HG03342 (cell line): ENCODE data around the gene CHN1.

ENCODE experiments used
- ATAC-seq: cut with Tn5 transposase; IDR thresholded peaks from one replicate; pipeline ENCODE4 v1.9.1; 2021; ENCODE audit warnings: mild to moderate bottlenecking, moderate library complexity; ENCODE audit not compliant: unreplicated experiment

The CHN1 gene

DNA sequence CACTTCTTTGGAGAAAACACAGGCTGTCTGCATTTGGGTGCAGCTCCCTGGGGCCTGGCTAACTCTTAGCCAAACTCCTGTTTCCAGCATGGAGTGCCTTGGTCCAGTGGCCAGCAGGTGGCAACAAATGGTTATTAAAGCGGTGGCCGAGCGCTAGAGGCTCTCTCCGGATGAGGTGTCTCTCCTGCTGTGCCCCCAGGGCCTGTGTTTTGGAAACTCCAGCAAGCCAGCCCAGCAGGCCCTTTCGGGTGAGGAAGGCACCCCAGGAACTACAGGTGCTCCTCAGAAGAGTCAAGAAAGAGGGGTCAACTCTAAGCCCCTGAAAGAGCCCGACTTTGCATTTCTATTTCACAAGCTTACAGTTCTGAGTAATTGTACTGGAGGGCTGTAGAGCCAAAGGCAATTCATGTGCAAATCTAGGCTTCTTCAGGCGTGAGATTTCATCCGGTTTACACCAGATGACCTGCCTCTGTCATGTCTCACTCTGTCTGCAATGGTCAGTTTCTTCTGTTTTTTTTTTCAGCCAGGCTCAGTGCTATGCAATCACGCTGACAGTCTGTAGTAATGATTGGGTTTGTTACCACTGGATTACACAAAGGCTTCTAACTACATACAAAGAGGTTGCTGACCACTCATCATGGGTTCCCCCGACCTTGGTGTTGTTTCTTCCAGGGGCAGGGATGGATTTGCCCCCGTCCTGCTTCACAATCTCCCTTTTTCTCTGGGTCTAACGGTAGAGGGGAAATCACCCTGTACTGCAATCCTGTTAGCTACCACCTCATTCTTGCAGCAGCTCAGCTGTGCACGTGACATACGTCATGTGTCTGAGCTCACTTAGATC lies 233.3 kb downstream of the CHN1 start:
- peak; percentile 68 for ATAC-seq

DNA sequence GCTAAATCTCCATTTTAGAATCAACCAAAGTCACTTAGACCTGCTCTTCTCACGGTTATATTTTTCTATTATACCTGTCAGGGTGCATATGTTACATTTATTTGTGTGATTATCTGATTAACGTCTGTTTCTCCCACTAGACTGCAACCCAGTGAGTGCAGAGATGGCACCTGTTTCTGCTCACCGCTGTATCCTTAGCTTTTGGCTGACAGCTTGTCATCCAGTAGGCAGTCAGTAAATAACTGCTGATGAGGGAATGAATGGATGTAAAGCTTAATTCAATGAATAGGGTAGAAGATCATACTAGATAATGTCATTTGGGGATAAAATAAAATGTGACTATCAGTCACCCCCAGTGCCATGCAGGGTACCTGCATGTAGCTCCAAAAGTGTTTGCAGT lies 234.0 kb downstream of the CHN1 start:
- no peak for ATAC-seq

DNA sequence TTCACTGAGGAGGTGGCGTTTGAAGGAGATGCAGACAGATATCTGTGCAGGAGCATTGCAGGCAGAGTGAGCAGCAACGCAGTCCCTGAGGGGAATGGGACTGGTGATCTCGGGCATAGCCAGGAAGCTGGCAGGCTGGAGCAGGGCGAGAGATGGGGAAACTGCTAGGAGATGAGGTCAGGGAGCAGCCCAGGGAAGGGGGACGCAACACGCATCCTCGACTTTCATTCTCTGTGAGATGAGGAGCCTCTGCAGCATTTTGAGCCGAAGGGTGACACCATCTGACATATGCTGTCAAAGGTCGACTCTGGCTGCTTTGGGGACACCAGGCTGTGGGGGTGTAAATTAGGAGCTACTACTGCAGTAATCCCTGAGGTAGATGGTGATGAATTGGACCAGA lies 236.6 kb downstream of the CHN1 start:
- no peak for ATAC-seq

DNA sequence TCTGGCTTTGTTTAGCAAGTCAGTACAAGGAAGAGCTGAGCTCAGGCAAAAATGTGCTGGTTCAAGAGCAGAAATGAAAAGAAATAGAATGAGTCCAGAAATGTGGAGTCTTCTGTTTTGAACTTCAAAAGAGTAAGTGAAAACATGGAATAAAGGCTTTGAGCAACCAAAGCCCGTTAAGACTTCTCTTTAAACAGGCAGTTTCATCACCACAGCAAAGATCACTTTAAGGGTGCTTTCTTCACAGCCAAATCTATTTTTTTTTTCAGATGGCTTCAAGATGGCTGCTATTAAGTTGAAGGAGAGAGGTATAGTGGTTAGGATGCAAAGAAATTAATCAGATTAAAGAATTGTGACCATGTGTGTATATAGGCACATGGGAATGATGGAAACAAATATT lies 238.9 kb downstream of the CHN1 start:
- no peak for ATAC-seq

DNA sequence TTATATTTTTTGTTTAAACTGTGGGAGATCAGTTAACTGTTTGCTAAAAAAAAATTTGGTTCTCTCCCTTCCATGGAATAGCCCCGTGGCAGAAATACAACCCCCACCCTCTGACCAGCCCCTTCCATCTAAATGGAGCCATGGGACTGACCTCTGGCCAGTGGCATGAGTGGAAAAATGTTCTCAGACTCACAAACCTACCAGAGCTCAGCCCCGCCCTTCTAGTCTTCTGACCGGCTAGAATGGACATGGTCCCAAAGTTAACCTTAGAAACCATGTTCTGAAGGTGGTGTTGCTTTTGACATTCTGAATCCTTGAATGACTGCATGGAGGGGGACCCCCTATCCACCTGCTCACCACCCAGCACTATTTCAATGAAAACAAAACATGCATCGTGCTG lies 239.6 kb downstream of the CHN1 start:
- no peak for ATAC-seq

DNA sequence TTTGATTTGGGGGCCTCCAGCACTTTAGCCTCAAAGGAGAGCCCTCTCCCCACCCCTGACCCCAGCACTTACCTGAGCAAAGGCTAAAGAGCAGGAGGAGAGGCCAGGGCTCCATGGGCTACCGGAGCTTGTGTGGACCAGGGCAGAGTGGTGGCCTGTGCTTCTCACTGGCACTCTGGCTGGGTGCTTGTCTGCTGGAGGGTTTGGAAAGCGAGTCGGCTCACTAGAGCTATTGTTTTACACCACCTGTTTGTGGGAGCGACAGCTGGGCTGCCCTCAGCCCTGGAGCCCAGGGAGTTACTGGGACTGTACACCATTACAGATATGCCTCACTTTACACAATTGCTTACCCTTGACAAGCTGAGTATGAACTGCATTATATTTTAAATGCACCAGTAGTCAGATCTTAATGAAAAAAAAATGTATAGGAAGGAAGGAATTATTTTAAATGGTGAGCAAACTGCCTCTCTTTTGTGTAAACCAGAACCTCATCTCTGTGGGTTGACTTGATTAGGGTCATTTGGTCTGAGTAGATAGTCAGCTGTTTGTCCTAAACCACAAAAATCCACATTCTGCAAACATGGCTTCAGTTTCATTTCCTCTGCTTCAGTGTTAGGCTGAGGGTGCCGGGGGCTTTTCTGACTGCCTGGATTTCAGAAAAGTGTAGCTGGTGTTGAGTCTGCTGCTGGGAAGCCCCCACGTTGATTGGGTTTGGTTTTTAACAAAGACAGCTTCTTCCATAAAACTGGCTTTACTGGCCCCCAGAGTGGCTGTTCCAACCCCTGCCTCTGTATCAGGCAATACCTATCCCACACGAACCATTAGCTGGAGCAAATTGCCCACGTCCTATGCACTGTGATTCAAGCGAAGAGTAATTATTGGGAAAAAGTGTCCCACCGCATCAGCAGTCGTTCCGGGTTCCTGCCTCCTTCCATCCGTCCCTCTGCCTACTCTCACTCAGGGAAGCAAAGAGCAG lies 240.6 kb downstream of the CHN1 start, which contains the start of gene CHRNA1:
Gene CHRNA1, minus strand, starts transcription at position 193 of the 976 bp plus-strand sequence. Its CDS starts 78 bp downstream, at position 115.
- peak; percentile 80 for ATAC-seq

DNA sequence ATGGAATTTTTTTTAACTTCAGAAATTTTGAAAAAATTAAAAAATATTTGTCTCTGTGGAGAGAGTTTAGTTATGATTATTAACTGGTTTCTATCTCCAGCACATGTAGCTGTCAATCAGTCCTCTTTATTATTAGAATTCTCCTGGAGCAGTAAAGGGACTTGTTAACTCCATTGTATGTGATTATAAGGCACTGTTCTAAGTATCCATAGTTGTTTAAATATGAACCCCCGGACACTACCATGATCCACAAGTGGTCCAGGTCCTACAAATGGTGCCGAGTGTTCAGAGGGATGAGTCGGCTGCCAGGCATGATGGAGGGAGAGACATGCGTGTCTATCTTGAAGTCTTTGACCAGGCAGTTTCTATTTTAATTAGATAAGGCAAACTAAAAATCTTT lies 241.4 kb downstream of the CHN1 start:
- ATAC-seq, result no peak

DNA sequence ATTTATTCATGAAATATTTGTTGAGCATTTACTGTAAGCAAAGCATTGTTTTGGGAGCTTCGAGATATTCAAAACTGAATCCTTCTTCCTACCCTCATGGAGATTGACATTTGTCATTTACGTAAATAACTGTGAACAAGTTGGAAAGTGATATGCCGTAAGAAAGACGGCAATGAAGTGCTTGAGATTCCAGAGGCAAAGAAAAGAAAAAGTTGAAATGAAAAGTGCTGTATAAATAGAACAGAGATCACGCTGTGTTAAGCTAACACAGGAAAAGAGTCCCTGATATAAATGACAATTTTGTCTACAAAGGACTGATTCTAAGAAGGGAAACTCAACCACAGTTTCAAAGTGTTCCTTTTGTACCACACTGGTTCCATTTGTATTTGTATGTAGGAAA lies 242.7 kb downstream of the CHN1 start:
- ATAC-seq, result no peak

DNA sequence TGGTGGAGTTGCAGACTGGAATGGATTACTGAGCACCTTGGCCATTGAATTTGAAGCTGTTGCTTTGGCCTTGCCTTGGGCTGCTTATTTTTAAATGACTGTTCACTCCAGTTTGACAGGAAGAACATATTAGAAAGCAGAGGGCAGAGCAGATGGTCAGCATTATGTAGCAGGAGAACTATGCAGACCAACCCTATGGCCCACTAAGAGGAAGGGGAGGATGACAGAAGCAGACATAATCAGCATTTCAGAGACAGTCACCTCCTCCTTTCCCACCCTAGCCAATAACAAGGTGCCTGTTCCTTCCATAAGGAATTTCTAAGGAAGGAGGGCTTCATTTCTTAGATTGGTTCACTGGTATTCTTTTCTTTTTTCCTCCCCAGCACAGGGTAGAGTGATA lies 243.3 kb downstream of the CHN1 start:
- no peak for ATAC-seq

DNA sequence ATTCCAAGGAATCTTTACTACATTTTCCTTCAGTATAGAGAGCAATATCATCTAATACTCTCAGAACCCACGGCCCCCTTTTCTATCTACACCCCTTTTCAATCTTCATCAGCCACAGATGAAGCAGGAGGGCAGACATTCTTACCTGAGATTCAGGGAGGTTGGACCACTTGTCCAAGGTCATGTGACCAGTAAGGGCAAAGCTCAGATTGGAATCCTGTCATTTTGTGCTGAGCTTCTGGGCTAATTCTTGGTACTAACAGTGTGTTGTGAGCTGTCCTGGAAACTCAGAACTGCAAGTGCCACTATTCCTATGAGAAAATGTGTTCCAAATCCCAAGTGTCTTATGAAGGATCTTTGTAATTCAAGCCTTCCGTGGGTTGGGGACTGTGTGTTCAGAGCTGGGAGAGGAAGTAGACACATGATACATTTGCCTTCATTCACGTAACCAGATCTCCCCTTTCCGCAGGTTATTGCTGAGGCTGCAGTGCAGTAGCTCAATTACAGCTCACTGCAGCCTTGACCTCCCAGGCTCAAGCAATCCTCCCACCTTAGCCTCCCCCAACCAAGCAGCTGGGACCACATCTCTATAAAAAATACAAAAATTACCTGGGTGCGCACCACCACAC lies 244.2 kb downstream of the CHN1 start:
- no peak for ATAC-seq

DNA sequence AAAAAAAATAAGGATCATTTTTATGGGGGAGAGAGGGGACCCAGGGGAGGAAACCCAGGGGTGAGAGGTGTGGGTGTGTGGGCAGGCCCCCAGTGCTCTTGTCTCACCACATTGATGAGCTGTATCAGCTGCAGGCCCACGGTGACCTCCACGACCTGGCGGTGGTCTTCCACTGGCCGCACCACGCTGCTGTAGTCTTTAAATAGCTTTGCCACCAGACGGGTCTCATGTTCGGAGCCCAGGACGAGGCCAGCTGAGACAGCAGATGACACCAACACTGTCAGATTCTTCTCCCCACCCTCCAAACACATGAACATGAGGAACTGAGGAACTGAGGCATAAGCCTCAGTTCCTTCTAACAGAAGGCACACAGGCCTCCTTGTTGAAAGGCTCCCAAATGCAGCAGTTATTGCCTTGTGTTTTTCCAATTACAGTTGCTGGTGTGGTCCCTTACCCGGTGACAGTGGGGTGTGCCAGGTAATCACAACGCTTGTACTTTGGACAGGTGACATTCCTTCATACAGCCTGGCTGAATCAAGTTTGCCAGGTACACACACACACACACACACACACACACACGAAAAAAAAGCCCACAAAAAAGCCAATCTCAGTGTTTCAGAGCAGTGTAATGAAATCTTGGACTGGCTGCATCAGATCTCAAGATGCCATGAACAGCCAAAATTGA lies 245.7 kb downstream of the CHN1 start:
- no peak for ATAC-seq

DNA sequence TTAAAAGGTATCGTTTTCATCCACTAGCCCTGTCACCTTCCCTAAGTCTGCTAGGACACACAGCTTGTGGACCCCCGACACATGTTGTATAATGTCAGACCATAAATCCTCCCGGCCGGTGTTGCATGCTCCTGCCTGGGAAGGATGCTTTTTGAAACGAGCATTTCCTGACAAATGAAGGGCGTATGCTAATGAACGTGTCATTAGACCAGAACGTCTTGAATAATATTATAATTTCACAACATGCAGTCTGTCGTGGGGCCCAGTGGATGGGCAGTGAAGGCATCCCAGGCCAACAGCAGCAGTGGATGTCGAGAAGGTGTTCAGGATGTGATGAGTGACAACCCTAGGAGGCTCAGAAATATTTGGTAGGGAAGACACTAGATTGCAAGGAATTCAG lies 248.4 kb downstream of the CHN1 start:
- ATAC-seq, result no peak

DNA sequence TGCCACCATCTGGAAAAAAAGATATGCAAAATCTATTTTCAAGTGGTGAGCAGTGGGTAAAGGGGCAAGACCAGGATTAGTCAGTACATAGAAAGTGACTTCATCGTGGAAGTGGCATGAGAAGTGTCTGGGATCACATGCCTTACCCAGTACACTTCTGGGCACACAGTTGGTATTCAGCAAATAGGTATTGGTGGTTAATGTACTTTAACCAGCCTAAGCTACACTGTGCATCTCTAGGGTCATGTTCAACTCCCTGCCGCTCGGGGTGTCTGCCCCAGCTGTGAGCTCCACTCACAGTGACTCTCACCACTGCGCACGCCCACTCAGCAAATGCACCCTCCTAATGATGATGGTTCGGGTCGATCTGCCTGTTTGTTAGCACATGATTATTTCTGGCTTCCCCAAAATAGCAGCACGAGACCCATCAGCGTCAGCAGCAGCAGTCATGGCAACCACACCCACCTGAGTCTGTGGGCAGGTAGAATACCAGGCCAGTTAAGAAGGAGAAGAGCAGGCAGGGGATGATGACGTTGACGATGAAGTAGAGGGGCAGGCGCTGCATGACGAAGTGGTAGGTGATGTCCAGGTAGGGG lies 252.0 kb downstream of the CHN1 start:
- ATAC-seq, result peak; percentile 28

DNA sequence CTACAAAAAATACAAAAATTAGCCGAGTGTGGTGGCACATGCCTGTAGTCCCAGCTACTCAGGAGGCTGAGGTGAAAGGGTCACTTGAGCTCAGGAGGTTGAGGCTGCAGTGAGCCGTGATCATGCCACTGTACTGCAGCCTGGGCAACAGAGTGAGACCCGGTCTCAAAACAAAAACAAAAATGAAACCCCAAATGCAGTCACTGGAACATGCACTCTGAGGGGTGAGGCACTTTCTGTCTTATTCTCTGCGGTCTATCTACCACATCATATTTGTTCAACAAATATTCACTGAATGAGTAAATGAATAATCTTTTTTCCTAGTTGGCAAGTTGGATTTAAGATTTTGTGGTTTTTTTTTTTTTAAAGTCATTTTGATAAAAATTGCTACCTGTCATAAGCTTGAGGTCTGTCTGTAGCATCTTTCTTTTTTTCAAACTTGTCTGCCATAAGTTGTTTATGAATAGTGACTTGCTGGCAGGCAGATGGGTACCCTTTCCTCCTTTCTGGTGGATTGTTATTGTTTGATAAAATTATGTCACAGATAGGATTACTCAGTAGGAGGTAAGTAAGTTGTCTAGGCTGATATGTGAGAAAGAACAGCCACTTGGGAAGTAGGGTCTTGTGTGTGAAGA lies 252.7 kb downstream of the CHN1 start:
- peak; percentile 79 for ATAC-seq

DNA sequence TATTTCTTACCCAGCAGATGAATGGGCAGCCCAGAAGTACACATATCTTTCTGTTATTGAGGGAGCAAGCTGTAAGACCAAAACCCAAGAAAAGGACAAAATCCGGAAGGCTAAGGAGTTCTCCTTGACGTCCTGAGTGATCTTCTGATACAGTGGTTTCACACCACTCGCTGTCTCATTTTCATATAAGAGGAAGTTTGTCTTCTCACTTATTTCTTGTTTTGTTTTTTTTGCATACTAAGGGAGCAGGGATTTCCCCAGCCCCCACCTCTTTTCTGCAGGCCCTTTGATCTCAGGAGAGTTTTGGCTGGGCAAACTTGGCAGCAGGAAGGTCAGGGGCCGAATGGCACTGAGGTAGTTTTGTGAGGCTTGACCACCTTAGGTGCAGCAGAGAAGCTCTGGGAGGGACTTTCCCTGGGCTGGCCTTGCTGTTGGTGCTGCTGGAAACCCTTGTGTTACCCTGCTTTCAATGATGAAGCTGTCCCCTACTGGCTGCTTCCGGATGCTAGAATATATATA lies 254.2 kb downstream of the CHN1 start:
- ATAC-seq, result peak; percentile 49

DNA sequence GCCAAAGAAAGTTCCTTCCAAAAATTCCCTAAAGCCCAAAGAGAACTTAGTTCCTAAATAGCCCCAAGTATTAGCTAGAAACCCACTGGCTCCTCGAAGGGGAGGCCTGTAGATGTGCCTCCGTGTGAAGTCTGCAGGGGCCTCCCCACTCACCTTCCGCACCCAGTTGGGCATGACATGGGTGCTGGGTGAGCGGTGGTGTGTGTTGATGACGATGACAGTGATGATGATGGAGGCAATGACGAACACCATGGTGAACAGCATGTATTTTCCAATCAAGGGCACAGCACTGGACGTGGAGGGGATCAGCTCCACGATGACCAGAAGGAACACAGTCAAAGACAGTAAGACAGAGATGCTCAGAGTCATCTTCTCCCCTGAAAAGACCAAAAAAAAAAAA lies 255.4 kb downstream of the CHN1 start:
- no peak for ATAC-seq

DNA sequence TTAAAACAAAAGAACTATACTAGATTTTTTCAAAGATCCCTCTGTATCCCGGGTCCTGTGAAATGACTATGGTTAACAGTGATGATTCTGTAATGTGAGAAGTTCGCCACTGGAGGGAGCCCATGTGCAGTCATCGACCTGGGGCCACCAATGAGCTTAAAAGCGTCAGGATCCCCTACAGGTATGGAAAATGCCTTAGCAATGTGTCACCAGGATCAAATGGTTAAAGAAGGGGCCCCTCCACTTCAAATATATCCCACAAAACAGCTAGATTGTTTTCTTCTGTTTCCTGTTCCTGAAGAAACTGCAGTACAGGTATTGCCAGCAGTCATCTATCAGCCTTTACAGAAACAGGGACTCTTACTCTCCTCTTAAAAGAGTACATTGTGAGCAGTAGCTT lies 256.2 kb downstream of the CHN1 start:
- no peak for ATAC-seq
